GM21515 (cell line): ENCODE data around the gene FIGNL2.

ENCODE experiments used
- ATAC-seq: cut with Tn5 transposase; IDR thresholded peaks from one replicate; pipeline ENCODE4 v1.9.1; 2021; ENCODE audit not compliant: unreplicated experiment

Gene FIGNL2

GRCh38 chr12:51879102-51879501, 30.6 kb upstream of the FIGNL2 start:
- no peak for ATAC-seq

DNA sequence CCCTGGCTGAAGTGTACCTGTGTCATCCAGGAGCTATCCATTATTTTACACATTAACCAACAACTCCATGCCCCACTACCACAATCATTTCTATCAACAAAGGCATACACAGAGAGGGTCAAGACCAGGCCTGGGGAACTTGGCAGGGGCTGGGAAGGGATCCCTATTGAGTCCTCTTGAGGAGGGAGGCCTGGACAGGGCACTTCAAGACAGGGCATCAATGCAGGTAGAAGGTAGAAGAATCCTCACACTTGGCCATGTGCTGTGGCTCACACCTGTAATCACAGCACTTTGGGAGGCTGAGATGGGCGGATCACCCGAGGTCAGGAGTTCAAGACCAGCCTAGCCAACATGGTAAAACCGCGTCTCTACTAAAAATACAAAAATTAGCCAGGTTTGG, 26.0 kb upstream of the FIGNL2 start:
- ATAC-seq: no peak

DNA sequence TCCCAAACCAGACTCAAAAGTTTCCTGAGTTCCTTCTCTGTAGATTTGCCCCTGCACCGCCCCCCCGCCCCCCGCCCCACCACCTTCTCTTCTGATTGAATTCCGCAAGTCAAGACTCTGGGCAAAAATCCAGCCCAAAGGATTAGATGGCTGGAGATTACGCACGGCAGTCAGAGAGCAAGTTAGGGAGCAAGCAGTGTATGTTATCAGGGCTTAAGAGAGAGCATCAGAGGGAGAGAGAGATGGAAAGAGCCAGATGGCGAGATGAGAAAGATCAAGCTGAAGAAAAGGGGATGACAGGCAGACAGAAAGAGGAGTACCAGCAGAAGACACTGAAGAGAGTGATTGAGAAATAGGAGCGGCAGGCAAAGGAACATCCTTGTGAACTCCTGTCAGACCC, 25.5 kb upstream of the FIGNL2 start:
- no peak for ATAC-seq

GRCh38 chr12:51873251-51873994, 24.9 kb upstream of the FIGNL2 start:
- ATAC-seq: no peak

DNA sequence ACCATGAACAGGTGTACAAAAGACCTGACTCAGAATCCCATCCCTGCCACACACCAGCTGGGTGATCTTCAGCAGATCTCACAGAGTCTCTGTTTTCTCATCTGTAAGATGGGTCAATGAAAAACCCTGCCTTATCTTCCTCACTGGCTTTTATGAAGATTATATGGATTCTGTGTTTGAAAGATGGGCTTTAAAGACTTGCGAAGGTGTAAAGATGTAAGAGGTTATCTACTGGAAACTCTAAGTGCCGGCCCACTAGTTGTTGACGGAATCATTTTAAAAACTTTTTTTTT, 24.1 kb upstream of the FIGNL2 start:
- no peak for ATAC-seq

DNA sequence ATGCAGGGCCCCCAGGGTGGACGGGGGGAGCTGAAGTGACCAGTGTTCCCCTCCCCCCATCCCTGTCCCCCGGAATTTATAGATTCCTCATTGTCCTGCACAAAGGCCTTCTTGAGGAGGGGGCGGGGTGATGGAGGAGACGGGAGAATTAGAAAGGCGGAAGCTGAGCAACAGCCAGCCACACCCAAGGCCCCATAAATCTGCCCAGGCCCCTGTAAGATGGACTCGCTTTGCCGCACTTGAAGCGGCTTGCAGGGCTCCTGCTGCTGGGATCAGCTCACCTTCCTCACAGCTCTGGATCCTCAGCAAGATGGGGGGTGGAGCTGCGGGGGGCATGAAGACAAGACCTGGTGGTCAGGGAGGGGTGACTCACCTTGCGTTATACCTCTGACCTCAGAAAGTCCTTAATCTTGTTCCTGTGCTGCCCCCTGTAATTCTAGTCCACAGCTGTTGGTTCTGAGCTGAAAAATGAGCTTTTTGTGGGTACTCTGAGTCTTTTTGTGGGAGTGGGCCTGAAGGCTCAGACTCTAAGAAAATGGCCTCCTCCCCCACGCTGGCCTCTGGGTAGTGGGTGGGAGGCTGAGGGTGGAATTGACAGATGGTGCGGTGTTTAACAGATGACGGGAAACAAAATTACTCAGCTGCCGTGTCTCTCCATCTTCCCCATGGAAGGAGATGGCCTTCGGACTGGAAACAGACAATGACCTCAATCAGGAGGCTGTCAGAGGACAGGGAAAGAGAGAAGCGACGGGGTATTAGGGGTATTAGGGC, 23.6 kb upstream of the FIGNL2 start:
- ATAC-seq: no peak

DNA sequence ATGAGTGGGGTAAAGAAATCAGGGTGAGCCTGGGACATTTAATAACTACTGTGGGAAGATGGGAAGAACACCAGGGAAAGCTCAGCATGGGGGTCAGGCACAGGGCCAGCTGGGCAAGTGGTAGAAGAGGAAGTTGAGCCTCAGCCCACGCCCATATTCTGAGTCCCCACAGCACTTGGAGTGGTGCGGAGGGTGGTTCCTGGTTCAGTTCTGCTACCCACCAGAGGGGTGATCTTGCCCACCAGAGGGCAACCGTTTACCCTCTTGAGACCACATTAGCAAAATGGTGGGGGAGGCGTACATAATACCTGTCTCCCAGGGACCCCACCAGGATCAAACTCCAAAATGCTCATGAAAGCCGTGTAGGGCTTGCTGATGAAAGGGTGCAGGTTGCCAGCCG, 22.6 kb upstream of the FIGNL2 start:
- no peak for ATAC-seq

DNA sequence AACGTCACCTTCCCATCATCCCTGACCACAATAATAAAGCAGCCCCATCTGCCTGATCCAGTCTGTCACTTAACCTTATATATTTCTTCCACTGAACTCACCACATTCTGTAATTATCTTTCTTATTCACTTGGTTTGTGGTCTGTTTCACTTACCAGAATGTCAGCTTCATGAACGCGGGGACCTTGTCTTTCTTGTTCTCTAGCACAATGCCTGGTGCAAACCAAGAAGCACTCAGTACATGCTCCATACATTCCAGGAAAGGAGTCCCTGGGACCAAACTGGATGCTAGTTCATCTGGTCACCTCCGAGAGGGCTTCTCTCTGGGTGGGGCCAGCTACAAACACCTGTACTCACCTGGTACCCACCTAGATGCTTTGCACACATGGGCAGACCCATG, 22.0 kb upstream of the FIGNL2 start:
- ATAC-seq: no peak

- ATAC-seq: no peak
Observed at GRCh38 chr12:51869931-51870330, 21.4 kb upstream of the FIGNL2 start.

- ATAC-seq: no peak
Observed at GRCh38 chr12:51869496-51869865, 21.0 kb upstream of the FIGNL2 start.

GRCh38 chr12:51868821-51869495, 20.4 kb upstream of the FIGNL2 start:
- no peak for ATAC-seq

DNA sequence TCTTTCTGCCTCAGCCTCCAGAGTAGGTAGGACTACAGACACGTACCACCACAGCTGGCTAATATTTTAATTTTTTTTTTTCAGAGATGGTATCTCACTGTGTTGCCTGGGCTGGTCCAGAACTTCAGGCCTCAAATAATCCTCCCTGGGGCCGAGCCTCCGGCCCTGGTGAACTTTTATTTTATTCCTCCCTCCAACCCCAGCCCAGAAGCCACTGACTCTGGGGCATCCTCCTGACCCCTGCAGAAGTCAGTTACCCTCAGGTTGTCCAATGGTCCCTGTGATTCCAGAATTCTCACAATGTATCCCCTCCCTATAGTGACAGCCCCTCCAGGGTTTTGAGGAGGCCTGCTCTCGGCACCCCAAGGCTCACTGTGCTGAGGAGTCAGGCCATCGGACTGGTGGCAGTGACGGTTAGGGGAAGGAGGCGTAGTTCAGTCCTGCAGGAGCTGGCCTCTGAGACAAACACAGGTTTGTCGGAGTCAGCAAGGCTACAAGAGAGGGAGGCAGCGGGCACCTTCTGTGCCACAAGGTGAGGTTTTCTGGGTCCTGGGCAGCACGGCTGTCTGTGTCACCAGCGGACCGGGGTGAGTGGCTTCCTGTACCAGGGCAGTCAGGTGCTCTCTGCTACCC, 19.4 kb upstream of the FIGNL2 start:
- ATAC-seq: no peak

DNA sequence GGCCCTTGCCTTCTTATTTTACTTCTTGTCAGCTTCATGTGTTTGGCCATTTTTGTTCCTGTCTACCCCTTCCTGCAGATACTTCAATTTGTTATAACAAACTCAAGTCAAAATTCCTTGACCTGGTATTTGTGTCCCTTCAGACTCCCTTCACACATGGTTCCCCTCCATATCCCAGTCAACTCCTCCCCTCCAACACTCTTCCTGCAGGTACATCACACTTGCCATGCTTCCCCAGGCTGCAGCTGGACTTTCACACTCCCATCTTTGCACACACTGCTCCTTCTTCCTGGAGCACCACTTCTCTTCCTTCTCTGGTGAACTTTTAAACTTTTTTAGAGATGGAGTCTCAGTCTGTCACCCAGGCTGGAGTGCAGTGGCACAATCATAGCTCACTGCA, 18.9 kb upstream of the FIGNL2 start:
- ATAC-seq: no peak

DNA sequence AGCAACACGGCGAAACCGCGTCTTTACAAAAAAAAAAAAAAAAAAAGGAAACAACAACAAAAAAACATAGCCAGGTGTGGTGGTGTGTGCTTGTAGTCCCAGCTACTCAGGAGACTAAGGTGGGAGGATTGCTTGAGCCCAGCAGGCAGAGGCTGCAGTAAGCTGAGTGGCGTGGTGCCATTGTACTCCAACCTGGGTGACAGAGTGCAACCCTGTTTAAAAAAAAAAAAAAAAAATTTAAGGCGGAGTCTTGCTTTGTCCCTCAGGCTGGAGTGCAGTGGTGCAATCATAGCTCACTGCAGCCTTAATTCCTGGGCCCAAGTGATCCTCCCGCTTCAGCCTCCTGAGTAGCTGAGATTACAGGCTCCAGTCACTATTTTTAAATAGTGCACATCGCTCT, 18.2 kb upstream of the FIGNL2 start:
- ATAC-seq: no peak

DNA sequence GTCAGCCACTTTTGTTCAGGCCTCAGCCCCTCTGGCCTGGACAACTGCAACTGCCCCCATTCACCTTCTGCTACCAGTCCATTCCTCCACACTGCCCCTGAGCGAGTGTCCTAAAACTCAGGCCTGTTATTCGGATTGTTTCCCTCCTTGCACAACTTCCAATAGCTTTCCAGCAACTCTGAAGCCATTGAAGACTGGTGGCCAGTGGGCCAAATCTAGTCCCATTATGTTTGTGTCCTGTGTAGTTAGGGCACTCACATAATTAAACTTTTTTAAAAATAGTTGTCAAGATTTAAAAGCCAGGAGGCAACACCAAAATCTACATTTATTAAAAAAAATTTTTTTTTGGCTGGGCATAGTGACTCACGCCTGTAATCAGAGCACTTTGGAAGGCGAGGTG, 17.8 kb upstream of the FIGNL2 start:
- ATAC-seq: no peak

DNA sequence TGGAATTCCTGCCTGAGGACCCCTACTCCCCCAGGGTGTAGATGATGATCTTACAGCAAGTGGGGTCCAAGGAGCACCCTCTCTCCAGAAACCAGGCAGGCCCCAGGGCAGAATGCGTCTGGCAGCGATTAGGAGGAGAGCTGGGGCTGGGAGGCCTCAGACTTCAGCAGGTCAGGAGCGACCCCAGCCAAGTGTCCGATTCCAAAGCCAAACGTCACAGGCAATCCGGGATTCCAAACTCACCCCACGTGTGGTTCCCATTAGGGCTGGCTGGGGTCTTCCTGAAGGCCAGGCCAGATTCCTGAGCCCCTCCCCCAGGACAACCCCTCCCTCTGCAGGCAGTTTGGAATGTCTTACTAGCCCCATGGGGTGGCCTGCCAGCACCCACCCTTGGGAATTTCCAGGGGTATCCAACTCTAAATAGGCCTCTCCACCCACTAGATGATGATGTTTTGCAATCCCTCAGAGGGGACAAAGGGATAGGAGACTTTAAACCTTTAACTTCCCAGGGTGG, 17.3 kb upstream of the FIGNL2 start:
- no peak for ATAC-seq

GRCh38 chr12:51864833-51865670, 16.5 kb upstream of the FIGNL2 start:
- no peak for ATAC-seq

GRCh38 chr12:51863933-51864832, 15.7 kb upstream of the FIGNL2 start:
- ATAC-seq: no peak

- ATAC-seq: no peak
Observed at GRCh38 chr12:51863363-51863932, 14.9 kb upstream of the FIGNL2 start.
